DOHH2 (cell line): ENCODE measurements around the gene TMEM121B.

Source experiments
- H3F3A ChIP-seq: fragments of 200-600 bp; sonication (generic), shearing (Covaris generic); 2 replicates; pipeline ENCODE4 v1.6.0; 2016; ENCODE audit warnings: antibody characterized with exemption, mild to moderate bottlenecking; ENCODE audit not compliant: control insufficient read depth, insufficient read depth
- H3K27ac ChIP-seq: fragments of 200-600 bp; sonication (generic); 2 replicates; pipeline ENCODE4 v1.5.1; 2014; ENCODE audit warnings: low read depth, mild to moderate bottlenecking, low read length, moderate library complexity
- H3K27me3 ChIP-seq: fragments of 200-600 bp; sonication (generic); 2 replicates; pipeline ENCODE4 v1.6.1; 2014; ENCODE audit warnings: mild to moderate bottlenecking, low read length, mixed read lengths; ENCODE audit not compliant: control insufficient read depth
- H3K36me3 ChIP-seq: fragments of 200-600 bp; sonication (generic); 2 replicates; pipeline ENCODE4 v1.6.1; 2014; ENCODE audit warnings: mild to moderate bottlenecking, low read length, moderate library complexity, mixed read lengths; ENCODE audit not compliant: control insufficient read depth
- H3K4me1 ChIP-seq: fragments of 200-600 bp; sonication (generic); 2 replicates; pipeline ENCODE4 v1.6.1; 2014; ENCODE audit warnings: mild to moderate bottlenecking, low read length, mixed read lengths; ENCODE audit not compliant: control insufficient read depth
- H3K4me2 ChIP-seq: fragments of 200-600 bp; sonication (generic); 2 replicates; pipeline ENCODE4 v1.6.0; 2014; ENCODE audit warnings: mild to moderate bottlenecking, low read length, moderate library complexity
- H3K4me3 ChIP-seq: fragments of 200-600 bp; sonication (generic); 2 replicates; pipeline ENCODE4 v1.5.1; 2014; ENCODE audit warnings: mild to moderate bottlenecking, low read length, mixed read lengths
- H3K79me2 ChIP-seq: fragments of 200-600 bp; sonication (generic); 2 replicates; pipeline ENCODE4 v1.6.1; 2014; ENCODE audit warnings: mild to moderate bottlenecking, low read length, mixed read lengths; ENCODE audit not compliant: control insufficient read depth
- H3K9me2 ChIP-seq: fragments of 200-600 bp; sonication (generic); replicated peaks from 2 replicates; pipeline ENCODE4 v1.6.1; 2014; ENCODE audit warnings: mild to moderate bottlenecking, low read length, mixed read lengths; ENCODE audit not compliant: control insufficient read depth
- H3K9me3 ChIP-seq: fragments of 200-600 bp; sonication (generic); 2 replicates; pipeline ENCODE4 v1.6.1; 2014; ENCODE audit warnings: antibody characterized with exemption, low read length, mixed read lengths; ENCODE audit not compliant: control insufficient read depth, insufficient read depth
- H4K20me1 ChIP-seq: fragments of 200-600 bp; sonication (generic); 2 replicates; pipeline ENCODE4 v1.6.0; 2014; ENCODE audit warnings: low read depth, mild to moderate bottlenecking, antibody characterized with exemption, low read length, moderate library complexity; ENCODE audit not compliant: control insufficient read depth, insufficient read depth
- CTCF ChIP-seq: fragments of 200-600 bp; sonication (generic); IDR thresholded peaks from one replicate; pipeline ENCODE4 v1.5.1; 2014; ENCODE audit warnings: antibody characterized with exemption, mild to moderate bottlenecking, low read depth, low read length; ENCODE audit not compliant: poor library complexity, severe bottlenecking
- EZH2phosphoT487 ChIP-seq: fragments of 200-600 bp; sonication (generic); IDR thresholded peaks from 2 replicates; pipeline ENCODE4 v1.6.1; 2017; ENCODE audit warnings: borderline replicate concordance, mild to moderate bottlenecking, antibody characterized with exemption, low read length, moderate library complexity, mixed read lengths

The TMEM121B gene

GRCh38 chr22:17086788-17087497 is 34.2 kb downstream of the TMEM121B start:
- Histone ChIP-seq H3K9me2 (no peaks in the 10 kb centered on the region), H3K4me2 (peak overlapping the region; percentile 86), H3F3A (peaks cover 3% of the 10 kb centered on the region; the same call in 1 of the 2 replicates), H3K9me3 (no peaks in the 10 kb centered on the region), H3K79me2 (peaks cover 51% of the 10 kb centered on the region), H3K4me1 (peaks cover 33% of the 10 kb centered on the region), H3K36me3 (peaks cover 3% of the 10 kb centered on the region; the same call in 1 of the 2 replicates), H4K20me1 (no peaks in the 10 kb centered on the region), H3K27ac (no peak overlapping the region), H3K4me3 (peak overlapping the region; percentile 18; the same call in 1 of the 2 replicates), H3K27me3 (no peaks in the 10 kb centered on the region)
- TF ChIP-seq CTCF (no peak), EZH2phosphoT487 (no peak)

- Histone ChIP-seq H3K4me3 (peak overlapping the region; percentile 18; the same call in 1 of the 2 replicates), H3K4me2 (peak overlapping the region; percentile 86), H3K79me2 (peaks cover 45% of the 10 kb centered on the region), H3K27me3 (no peaks in the 10 kb centered on the region), H3K9me3 (no peaks in the 10 kb centered on the region), H3F3A (peaks cover 3% of the 10 kb centered on the region; the same call in 1 of the 2 replicates), H4K20me1 (no peaks in the 10 kb centered on the region), H3K36me3 (peaks cover 3% of the 10 kb centered on the region; the same call in 1 of the 2 replicates), H3K9me2 (no peaks in the 10 kb centered on the region), H3K4me1 (peaks cover 33% of the 10 kb centered on the region), H3K27ac (no peak overlapping the region)
- TF ChIP-seq EZH2phosphoT487 (no peak), CTCF (no peak)
Measured at GRCh38 chr22:17086296-17086695, 34.9 kb downstream of the TMEM121B start.

GRCh38 chr22:17085277-17086181 is 35.6 kb downstream of the TMEM121B start:
- H3K79me2 ChIP-seq, result peaks cover 39% of the 10 kb centered on the region
- peaks cover 29% of the 10 kb centered on the region for H3K4me1 ChIP-seq
- H3K4me3 ChIP-seq, result peak overlapping the region; percentile 90
- H3K9me2 ChIP-seq, result no peaks in the 10 kb centered on the region
- no peaks in the 10 kb centered on the region for H3K9me3 ChIP-seq
- no peaks in the 10 kb centered on the region for H3K27me3 ChIP-seq
- peaks cover 3% of the 10 kb centered on the region; the same call in 1 of the 2 replicates for H3K36me3 ChIP-seq
- peak overlapping the region; percentile 86 for H3K4me2 ChIP-seq
- H4K20me1 ChIP-seq, result no peaks in the 10 kb centered on the region
- peak overlapping the region; percentile 33; the same call in 1 of the 2 replicates for H3K27ac ChIP-seq
- TF ChIP-seq EZH2phosphoT487, result no peak
- TF ChIP-seq CTCF, result no peak
- peaks cover 3% of the 10 kb centered on the region; the same call in 1 of the 2 replicates for H3F3A ChIP-seq
